GM13976 (cell line): ENCODE results near the gene ABHD6.
A peak's percentile ranks its signal among the peaks of the same experiment; 100 is the strongest.

ENCODE experiments used
- DNase-seq: peaks from one replicate; pipeline ENCODE4 v3.0.0; 2012; ENCODE audit warnings: low spot score
- in situ Hi-C: fragments of 300-500 bp; cut with MboI; formaldehyde crosslinking; loops from one replicate; pipeline ENCODE4 v1.12.0; 2022; ENCODE audit warnings: low sequenced_read_pairs, mixed read lengths, inconsistent platforms; ENCODE audit not compliant: unreplicated experiment
- TF ChIP-seq, protein P1 (sequence below): IDR thresholded peaks from 2 replicates; pipeline ENCODE4 v1.5.1; 2012; ENCODE audit warnings: borderline replicate concordance, mild to moderate bottlenecking; ENCODE audit not compliant: insufficient read depth; ENCODE audit errors: extremely low read depth, missing control alignments, control extremely low read depth

The ABHD6 gene

DNA sequence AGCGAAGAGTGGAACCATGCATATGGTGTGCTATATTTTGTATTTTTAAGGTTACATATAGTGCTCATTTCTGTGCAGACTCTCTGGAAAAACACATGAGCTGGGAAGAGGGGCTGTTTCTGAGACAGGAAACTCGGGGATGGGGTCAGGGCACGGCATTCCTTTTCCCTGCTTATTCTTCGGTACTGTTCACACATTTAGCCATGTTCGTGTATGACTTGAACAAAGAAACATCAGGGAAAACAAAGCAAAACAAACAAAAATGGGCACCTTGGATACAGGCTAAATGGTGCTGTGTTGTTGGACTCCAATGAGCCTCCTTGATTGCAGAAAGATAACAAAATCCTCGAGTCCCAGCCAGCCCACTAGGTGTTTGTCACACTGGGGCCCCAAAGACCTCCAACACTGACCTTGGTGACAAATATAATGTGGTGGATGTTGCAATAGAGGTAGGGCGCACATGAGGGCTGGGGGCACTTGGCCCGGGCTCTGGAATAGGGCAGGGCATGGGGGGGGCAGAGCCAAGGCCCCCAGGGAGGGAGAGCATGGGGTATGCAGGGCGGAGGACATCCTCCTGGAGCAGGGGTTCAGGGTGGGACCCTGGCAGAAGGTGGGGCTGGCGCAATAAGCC, 46.1 kb upstream of the ABHD6 start:
- DNase-seq, result no peak
- in situ Hi-C loops, result no loop called here
- TF ChIP-seq, protein P1, sequence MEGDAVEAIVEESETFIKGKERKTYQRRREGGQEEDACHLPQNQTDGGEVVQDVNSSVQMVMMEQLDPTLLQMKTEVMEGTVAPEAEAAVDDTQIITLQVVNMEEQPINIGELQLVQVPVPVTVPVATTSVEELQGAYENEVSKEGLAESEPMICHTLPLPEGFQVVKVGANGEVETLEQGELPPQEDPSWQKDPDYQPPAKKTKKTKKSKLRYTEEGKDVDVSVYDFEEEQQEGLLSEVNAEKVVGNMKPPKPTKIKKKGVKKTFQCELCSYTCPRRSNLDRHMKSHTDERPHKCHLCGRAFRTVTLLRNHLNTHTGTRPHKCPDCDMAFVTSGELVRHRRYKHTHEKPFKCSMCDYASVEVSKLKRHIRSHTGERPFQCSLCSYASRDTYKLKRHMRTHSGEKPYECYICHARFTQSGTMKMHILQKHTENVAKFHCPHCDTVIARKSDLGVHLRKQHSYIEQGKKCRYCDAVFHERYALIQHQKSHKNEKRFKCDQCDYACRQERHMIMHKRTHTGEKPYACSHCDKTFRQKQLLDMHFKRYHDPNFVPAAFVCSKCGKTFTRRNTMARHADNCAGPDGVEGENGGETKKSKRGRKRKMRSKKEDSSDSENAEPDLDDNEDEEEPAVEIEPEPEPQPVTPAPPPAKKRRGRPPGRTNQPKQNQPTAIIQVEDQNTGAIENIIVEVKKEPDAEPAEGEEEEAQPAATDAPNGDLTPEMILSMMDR, result no peak

DNA sequence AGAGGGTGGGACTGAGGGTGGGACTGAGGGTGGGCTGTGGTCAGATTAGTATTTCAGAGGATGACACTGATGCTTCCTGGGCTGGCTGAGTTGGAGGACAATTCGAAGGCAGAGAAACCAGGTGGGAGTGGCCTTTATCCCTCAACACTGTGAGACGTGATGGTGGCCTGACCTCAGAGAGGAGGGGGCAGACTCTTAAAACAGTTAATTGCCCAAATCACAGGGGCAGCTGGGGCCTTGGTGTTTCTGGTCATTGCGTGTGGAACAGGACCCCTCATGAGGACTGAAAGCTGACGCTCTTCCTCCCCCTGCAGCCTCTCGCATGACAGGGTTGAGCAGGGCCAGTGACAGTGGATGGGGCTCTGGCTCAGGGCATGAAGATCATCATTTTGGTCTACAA, 45.5 kb upstream of the ABHD6 start:
- DNase-seq, result no peak
- TF ChIP-seq, protein P1, result no peak
- in situ Hi-C loops, result no loop called here

DNA sequence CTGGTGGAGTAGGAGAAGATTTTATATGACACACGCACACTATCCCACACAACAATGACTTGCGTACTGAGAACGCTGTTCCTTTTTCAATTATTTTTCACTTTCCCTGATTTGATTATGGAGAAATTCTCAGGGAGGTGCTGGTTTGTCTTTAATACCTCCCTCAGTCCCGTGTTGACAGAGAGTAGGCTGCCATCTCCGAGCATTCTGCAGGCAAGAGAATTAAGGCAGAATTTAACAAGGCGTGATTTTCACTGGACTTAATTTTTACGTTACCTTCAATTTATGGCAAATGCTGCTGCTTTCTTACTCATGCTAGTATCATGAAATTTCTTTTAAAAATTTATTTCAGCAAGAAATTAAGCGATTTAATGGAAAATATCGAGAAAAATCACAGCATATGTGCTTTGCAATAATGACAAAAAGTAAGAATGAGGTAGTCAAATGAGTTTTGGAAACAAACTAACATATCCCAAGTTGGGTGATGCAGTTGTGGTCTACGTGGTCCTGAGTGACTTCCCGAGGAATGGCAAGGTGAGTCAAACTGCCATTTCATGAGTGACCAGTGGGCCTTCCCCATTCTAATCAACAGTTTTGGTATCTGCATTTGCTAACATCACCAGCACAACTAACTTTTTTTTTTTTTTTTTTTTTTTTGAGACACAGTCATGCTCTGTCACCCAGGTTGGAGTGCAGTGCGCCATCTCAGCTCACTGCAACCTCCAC, 43.7 kb upstream of the ABHD6 start:
- in situ Hi-C loops, result no loop called here
- DNase-seq, result no peak
- TF ChIP-seq, protein P1, result no peak

DNA sequence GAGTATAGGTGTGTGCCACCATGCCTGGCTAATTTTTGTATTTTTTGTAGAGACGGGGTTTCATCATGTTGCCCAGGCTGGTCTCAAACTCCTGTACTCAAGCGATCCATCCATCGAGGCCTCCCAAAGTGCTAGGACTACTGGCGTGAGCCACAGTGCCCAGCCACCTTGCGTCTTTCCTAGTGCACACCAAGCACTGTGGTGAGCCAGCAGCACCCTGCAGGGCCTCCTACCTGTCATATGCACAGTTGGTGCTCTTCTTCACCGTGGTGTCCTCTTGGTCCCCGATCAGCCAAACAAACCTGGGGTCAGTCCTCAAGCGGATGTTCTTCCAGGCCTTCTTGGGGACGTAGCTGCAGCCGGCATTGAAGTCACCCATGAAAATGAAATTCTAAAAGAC, 40.0 kb upstream of the ABHD6 start:
- TF ChIP-seq, protein P1, result no peak
- no peak for DNase-seq
- in situ Hi-C loops, result no loop called here

DNA sequence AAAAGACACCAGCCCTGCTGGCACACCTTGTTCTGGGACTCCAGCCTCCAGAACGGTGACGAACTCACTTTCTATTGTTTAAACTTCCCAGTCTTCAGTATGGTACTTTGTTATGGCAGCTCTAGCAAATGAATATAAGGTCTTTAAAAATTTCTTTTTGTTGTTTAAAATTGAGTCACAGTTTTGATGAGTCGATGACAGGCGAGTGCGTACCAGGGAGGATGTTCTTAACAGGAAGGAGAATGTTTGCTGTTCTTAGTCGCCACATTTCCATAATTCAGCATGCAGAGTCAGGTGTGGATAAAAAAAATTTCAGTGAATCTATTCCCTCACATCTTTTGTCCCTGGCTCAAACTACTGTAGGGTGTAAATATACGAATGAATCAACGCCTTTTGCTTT, 39.2 kb upstream of the ABHD6 start:
- TF ChIP-seq, protein P1, result no peak
- in situ Hi-C loops, result no loop called here
- no peak for DNase-seq

DNA sequence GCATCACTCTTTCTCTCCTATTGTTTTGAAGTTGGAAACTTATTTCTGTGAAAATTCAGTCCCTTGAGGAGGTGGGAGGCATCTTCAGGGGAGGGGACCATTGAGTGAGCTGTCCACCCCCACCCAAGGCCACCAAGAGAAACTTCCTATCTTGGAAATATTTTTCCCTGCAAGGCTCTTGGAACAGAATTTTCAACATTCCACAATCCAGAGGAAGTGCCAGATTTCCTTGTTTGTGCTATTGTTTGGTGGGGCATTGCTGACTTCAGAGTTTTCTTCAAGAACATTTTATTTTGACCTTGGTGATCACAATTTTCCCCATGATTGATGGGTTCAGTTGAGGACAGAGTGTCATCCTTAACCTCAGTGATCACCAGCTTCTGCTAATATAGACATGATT, 38.8 kb upstream of the ABHD6 start:
- in situ Hi-C loops, result no loop called here
- TF ChIP-seq, protein P1, result no peak
- no peak for DNase-seq

DNA sequence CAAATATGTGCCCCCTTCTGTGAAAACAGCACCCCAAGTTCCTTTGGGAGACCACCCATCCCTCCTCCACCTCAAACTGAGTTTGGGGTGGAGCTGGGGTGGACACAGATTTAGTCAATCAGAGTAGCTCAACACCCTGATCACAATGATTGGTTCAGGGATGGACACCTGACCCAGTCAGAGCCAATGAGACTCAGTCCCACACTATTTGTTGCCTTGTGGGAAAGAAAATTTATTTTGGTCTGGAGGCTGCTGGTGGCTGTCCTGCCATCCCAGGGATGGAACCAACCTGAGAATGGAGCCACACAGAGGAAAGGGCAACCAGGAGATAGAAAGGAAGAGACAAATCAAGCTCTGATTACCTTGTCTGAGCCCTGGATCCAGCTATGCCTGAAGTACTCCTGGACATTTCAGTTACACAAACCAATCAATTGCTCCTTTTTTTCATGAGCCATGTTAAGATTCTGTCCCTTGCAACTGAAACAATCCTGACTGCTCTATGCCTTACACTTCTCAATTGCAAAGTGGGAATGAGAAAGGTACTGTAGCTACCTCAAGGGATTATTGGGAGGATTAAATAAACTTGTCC, 37.4 kb upstream of the ABHD6 start:
- TF ChIP-seq, protein P1, result no peak
- in situ Hi-C loops, result no loop called here
- peak; percentile 25 for DNase-seq
